GM19468 (cell line): ENCODE data around the gene TXN.
"Not testable (repeated sequence)": the region's sequence is repeated elsewhere in the genome, so short reads cannot be mapped to it uniquely, and the experiment has no call there.

Experiments used
- ATAC-seq: cut with Tn5 transposase; IDR thresholded peaks from one replicate; pipeline ENCODE4 v1.9.1; 2021; ENCODE audit warnings: mild to moderate bottlenecking, moderate library complexity, moderate number of reproducible peaks; ENCODE audit not compliant: unreplicated experiment; ENCODE audit errors: extremely low read depth

The TXN gene

GRCh38 chr9:110258690-110259091 is 2.4 kb upstream of the TXN start:
- no peak for ATAC-seq

DNA sequence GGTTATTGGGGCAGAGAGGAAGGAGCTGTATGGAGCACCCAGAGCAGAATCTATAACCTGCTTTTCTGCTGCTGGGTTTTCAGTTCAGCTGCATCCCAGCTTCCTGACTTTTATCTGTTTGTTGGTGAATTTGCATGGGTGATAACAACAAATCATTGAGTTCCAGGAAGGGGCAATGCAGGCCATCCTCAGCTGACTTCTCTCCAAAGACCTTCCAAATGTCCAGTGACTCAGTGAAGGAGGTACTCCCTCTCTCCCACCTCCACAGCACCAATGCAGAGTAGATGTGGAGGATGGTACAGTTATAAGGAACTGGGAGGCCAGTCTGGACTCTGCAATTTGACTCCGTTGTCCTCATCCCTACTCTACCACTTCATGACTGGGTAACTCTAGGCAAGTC is 1.6 kb upstream of the TXN start:
- no peak for ATAC-seq

DNA sequence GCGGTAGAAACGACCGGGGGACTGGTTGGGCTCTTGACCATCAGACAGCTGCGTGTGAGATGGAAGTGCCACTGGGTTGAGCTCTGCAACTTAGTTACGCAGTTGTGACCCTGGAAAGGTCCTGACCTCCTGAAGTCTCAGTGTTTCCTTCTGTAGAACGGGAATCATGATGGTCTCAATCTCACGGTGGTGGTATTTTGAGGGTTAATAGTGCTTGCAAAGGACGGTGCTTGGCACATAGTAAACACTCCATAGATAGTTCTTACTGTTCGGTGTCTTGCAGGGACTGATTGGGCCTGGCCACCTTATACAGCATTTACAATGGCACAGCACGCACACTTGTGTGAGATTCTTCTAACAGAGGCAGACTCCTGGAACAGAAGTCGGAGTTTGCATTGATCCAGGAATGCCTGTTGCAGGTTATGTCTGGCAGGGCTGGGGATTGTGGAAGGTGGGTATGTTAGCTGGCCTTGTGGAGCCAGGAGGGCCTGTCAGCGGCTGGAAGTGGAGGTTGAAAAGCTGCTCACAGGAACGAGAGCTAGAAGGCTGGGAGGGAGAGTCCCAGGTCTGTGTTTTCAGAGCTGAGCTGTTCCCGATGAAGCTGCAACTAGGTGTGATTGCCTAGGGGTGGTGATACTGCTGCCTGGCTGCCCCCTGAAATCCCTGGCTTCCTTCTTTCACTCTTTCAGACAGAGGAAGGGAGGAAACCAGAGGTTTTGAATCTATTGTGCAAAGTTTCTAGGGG is 962 bp upstream of the TXN start:
- ATAC-seq = no peak

- no peak for ATAC-seq
Observed at GRCh38 chr9:110255463-110256379, 586 bp downstream of the TXN start.

- no peak for ATAC-seq
Observed at GRCh38 chr9:110255034-110255462, 1.3 kb downstream of the TXN start.

GRCh38 chr9:110254500-110254899 is 1.8 kb downstream of the TXN start:
- no peak for ATAC-seq

GRCh38 chr9:110252509-110253139 is 3.7 kb downstream of the TXN start:
- ATAC-seq = no peak

- ATAC-seq = not testable (repeated sequence)
Observed at GRCh38 chr9:110251770-110252169, 4.5 kb downstream of the TXN start.

DNA sequence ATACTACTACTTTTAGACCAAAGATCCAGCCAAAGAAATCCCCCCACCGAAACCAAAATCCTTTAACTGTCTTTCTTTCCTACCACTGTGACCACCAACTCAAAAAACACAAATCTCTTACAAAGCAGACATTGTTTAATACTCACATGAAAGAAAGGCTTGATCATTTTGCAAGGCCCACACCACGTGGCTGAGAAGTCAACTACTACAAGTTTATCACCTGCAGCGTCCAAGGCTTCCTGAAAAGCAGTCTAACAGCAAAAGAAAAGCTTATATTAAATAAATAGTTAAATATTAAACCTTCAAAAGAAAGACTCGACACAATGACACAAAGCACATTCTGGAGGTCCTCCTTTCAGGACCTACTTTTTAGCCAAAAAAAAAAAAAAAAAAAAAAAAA is 5.1 kb downstream of the TXN start:
- ATAC-seq = no peak

DNA sequence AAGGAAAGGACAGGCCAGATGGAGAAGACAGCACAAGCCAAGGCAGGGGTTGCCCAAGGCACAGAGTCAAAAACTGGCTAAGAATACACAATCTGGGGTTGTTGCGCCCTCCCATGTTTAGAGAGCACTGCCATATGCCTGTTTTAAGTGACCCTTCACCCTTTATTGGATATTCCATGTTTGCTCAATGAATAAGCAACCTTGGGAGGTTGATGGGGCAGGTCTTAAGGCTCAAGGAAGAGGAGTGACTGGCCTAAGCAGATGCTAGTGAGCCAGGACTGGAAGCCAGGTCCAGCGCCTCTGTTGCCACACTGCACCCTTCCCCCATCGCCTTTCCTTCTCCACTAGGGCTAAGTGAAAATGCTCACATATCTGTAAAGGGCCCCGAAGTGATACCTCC is 6.7 kb downstream of the TXN start:
- ATAC-seq = no peak

DNA sequence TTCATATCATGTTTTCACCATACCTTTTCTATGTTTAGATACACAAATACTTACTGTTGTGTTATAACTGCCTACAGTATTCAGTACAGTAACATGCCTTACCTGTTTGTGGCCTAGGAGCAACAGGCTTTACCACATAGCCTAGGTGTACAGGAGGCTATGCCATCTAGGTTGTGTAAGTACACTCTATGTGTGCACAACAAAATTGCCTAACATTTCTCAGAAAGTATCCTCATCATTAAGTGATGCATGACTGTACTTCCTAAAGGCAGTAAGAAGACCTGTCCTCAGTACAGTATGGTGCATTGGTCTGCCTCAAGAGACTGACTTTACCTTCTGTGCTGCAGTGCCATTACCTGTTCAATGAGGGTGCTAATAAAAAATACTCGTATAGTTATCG is 7.9 kb downstream of the TXN start:
- no peak for ATAC-seq

DNA sequence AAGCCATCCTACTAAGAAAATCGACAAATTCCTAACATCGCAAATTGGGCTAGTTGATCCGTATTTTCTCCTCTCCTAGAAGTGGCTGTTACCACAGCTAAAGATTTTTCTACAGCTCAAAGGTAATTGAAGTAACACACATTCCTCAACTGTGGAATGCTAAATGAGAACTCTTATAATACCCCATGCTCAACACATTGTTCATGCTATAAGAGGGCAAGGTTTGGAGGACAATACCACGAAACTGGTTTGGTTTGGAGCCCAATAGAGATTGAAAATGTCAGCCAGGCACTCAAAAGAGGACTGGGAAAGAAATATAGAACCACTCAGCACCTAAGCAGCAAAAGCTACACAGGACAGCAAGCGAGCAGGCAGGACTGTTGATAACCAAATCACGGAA is 10.1 kb downstream of the TXN start:
- ATAC-seq = no peak

- no peak for ATAC-seq
Observed at GRCh38 chr9:110244616-110245015, 11.7 kb downstream of the TXN start.

GRCh38 chr9:110241858-110242321 is 14.4 kb downstream of the TXN start:
- no peak for ATAC-seq

GRCh38 chr9:110241260-110241857 is 14.9 kb downstream of the TXN start:
- no peak for ATAC-seq

GRCh38 chr9:110240198-110240597 is 16.1 kb downstream of the TXN start:
- ATAC-seq = no peak

DNA sequence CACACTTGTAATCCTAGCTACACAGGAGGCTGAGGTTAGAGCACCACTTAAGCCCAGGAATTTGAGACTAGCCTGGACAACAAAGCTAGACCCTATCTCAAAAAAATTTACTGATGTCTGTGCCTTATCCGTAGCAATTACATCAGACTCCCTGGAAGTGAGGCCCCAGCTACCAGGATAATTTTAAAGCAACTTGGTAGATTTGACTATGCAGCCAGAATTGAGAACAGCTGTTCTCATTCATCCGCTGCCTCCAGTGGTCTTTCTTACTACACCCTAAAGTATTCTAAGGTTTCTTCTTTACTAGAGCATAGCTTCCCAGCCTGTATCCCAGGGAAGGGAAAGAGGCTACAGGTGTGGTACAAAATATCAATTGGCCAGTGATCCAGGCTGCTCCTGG is 28.0 kb downstream of the TXN start:
- no peak for ATAC-seq

- ATAC-seq = no peak
Observed at GRCh38 chr9:110224583-110224982, 31.7 kb downstream of the TXN start.

DNA sequence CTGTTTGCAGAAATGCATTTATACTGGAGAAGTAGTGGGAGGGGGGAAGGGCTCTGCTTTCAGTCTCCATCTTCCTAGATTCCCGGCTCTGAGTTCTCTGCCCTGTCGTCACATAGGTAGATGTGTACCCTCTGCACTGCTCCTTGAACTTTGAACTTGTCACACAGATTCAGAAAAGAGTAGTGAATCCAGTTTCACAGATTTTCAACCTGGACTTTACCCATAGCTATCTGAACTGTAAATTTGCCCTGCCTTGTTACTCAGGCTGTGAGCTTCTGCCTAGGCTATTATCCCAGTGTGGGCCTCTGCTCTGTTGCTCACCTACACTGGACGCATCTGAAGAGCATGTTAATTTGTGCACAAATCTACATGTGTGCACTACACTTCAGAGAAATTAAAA is 35.5 kb downstream of the TXN start:
- no peak for ATAC-seq

GRCh38 chr9:110217656-110218099 is 38.6 kb downstream of the TXN start:
- ATAC-seq = no peak
